HL-60 (cell line): ENCODE results near the gene UVSSA.

ENCODE experiments used
- DNase-seq, 2 experiments: peaks; one replicate each; pipeline ENCODE4 v3.0.0-alpha.2; 2010 to 2020; ENCODE audit warnings: low read depth in 1 of 2, low spot score in 1 of 2
- H3K27ac ChIP-seq: fragments of 250-450 bp; sonication (Bioruptor Pico); replicated peaks from 2 replicates; pipeline ENCODE4 v1.5.1; 2020; ENCODE audit warnings: mild to moderate bottlenecking, moderate library complexity
- H3K27me3 ChIP-seq: fragments of 250-450 bp; sonication (Bioruptor Pico); 2 replicates; pipeline ENCODE4 v1.5.1; 2021; ENCODE audit warnings: mild to moderate bottlenecking, moderate library complexity; ENCODE audit not compliant: insufficient read depth, poor library complexity, severe bottlenecking
- H3K4me3 ChIP-seq: replicated peaks from 2 replicates; pipeline ENCODE4 v1.5.1; 2011; ENCODE audit warnings: mild to moderate bottlenecking, control low read depth, low read length; ENCODE audit not compliant: insufficient read depth
- GABPA ChIP-seq: IDR thresholded peaks from 2 replicates; pipeline ENCODE4 v1.6.1; 2012; ENCODE audit warnings: low read depth
- POLR2AphosphoS5 ChIP-seq: IDR thresholded peaks from 2 replicates; pipeline ENCODE4 v1.6.1; 2012; ENCODE audit warnings: low read depth
- SPI1 ChIP-seq: IDR thresholded peaks from 2 replicates; pipeline ENCODE4 v1.6.1; 2012; ENCODE audit warnings: low read depth, mild to moderate bottlenecking, borderline replicate concordance
- TF ChIP-seq, protein P1 (sequence below): IDR thresholded peaks from one replicate; pipeline ENCODE4 v1.5.1; 2011; ENCODE audit warnings: low read length, control low read depth, inconsistent platforms; ENCODE audit not compliant: insufficient read depth
- TF ChIP-seq, protein P2 (sequence below): IDR thresholded peaks from 2 replicates; pipeline ENCODE4 v1.6.1; 2012; ENCODE audit warnings: low read depth; ENCODE audit not compliant: insufficient replicate concordance

Gene UVSSA

DNA sequence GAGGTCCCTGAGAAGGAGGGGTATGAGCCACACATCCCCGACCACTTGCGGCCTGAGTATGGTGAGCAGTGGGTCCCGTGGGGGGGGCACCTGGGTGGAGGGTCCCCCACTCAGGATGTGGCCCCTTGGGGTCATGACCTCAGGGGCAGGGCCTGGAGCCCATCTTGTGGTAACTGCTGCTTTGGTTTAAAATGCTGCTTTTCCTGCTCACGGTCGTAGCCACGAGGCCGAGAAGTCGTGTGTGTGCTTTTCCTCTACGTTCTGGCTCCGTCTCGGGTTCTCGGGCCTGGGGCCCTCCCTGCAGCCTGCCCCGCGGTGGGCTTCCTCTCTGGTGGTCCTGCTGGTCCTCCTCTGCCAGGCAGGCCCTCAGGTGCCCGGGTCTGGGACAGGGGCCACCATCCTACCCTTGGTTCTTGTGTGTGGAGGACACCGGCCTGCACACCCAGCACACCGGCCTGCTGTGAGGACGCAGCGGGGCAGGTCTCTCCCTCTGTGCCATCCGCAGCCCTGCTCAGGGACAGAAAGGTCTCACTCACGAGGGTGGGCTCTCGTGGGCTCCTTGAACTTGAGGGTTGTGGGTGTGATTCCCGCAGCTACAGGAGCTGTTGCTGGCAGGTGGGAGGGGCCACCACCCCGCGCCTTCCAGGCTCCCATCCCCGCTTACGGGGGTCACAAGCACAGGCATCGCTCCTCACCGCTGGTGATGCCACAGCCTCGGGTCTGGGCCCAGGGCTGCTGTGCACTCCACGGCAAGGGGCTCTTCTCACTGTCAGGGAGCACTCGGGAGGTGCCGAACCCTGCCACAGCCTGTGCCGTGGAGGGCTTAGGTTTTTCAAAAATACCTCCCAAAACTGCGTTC, 19.6 kb downstream of the UVSSA start:
- no peak for DNase-seq
- H3K27me3 ChIP-seq: no peaks in the 10 kb centered on the region
- H3K4me3 ChIP-seq: no peak overlapping the region
- H3K27ac ChIP-seq: no peak overlapping the region
- TF ChIP-seq SPI1 (no peak), POLR2AphosphoS5 (no peak), GABPA (no peak)
- TF ChIP-seq, protein P1, sequence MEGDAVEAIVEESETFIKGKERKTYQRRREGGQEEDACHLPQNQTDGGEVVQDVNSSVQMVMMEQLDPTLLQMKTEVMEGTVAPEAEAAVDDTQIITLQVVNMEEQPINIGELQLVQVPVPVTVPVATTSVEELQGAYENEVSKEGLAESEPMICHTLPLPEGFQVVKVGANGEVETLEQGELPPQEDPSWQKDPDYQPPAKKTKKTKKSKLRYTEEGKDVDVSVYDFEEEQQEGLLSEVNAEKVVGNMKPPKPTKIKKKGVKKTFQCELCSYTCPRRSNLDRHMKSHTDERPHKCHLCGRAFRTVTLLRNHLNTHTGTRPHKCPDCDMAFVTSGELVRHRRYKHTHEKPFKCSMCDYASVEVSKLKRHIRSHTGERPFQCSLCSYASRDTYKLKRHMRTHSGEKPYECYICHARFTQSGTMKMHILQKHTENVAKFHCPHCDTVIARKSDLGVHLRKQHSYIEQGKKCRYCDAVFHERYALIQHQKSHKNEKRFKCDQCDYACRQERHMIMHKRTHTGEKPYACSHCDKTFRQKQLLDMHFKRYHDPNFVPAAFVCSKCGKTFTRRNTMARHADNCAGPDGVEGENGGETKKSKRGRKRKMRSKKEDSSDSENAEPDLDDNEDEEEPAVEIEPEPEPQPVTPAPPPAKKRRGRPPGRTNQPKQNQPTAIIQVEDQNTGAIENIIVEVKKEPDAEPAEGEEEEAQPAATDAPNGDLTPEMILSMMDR: no peak
- TF ChIP-seq, protein P2, sequence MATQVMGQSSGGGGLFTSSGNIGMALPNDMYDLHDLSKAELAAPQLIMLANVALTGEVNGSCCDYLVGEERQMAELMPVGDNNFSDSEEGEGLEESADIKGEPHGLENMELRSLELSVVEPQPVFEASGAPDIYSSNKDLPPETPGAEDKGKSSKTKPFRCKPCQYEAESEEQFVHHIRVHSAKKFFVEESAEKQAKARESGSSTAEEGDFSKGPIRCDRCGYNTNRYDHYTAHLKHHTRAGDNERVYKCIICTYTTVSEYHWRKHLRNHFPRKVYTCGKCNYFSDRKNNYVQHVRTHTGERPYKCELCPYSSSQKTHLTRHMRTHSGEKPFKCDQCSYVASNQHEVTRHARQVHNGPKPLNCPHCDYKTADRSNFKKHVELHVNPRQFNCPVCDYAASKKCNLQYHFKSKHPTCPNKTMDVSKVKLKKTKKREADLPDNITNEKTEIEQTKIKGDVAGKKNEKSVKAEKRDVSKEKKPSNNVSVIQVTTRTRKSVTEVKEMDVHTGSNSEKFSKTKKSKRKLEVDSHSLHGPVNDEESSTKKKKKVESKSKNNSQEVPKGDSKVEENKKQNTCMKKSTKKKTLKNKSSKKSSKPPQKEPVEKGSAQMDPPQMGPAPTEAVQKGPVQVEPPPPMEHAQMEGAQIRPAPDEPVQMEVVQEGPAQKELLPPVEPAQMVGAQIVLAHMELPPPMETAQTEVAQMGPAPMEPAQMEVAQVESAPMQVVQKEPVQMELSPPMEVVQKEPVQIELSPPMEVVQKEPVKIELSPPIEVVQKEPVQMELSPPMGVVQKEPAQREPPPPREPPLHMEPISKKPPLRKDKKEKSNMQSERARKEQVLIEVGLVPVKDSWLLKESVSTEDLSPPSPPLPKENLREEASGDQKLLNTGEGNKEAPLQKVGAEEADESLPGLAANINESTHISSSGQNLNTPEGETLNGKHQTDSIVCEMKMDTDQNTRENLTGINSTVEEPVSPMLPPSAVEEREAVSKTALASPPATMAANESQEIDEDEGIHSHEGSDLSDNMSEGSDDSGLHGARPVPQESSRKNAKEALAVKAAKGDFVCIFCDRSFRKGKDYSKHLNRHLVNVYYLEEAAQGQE: no peak

DNA sequence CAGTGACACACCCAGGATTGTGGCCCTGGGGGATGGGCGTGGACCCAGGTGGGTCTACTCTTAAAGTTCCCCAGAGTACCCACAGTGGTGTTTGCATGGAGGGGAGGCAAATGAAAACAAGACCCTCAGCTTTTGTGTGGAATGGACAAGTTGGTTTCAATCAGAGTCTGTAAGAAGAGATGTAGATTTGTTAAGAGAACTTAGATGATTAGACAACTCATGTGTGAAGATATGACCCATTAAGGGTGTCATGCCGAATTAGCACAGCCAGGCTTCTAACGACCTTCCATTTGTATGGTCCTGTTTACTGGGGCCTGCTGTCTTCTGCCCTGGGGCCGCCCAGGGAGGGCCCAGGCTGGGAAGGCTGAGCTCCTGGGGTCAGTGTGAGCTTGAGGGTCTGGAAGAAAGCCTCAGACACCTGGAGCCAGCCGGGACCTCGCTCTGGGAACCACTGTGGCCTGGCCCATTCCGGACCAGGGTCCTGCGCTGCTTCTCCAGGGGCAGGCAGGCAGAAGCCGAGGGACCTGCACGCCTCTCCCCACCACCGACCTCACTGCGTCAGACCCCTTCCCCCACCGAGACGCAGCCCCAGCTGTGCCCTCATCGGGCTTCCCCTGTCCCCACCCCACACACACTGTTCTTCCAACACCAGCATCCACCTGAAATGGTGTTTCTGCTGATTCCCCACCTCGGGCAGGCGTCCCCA, 20.4 kb downstream of the UVSSA start:
- Histone ChIP-seq H3K4me3 (no peak overlapping the region), H3K27me3 (no peaks in the 10 kb centered on the region), H3K27ac (no peak overlapping the region)
- TF ChIP-seq SPI1: no peak
- TF ChIP-seq, protein P2: no peak
- TF ChIP-seq, protein P1: no peak
- DNase-seq: no peak

DNA sequence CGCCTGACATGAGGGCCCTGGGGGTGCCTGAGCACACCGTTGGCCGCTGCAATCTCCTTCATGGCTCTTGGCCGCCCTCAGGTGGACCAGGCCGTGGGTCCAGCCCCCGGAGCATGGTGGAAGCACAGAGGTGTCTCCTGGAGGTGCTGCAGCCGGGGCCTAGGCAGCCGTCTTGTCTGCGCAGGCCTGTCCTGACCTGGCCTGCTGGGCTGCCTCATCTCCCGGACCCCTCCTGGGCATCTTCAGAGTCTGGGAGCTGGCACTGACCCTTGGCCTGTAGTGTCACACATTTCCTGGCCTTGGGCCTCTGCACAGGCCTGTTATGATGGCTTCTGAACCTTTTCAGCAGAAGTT, 20.9 kb downstream of the UVSSA start:
- no peak overlapping the region for H3K27ac ChIP-seq
- no peak overlapping the region for H3K4me3 ChIP-seq
- no peak for DNase-seq
- TF ChIP-seq, protein P1: no peak
- TF ChIP-seq SPI1: no peak
- TF ChIP-seq GABPA: no peak
- no peak for TF ChIP-seq POLR2AphosphoS5
- TF ChIP-seq, protein P2: no peak
- H3K27me3 ChIP-seq: no peaks in the 10 kb centered on the region
